ENCODE results near the gene FUT7. TPM values are rescaled to one million over a fixed set of nuclear protein-coding genes. Genes with fewer than 3 reads are reported as not detected.

FUT7 gene
- total and polyA plus RNA-seq, 2 of the 8 experiments (the other 6 are each of a cell fraction or from before 2014, with no cell fraction given) = not detected

GRCh38 chr9:137058521-137059234 is 26.8 kb upstream of the FUT7 start:
- H3K18ac ChIP-seq (ENCODE audit: extremely low read depth, low read length) = no peak overlapping the region
- no peak overlapping the region for H3K14ac ChIP-seq (ENCODE audit: insufficient read length)
- no peak overlapping the region for H3K23ac ChIP-seq (ENCODE audit: insufficient read length)
- WGBS, 2 experiments (ENCODE audit: extremely low coverage in 1 of 2, insufficient coverage in 1 of 2, insufficient read length in 1 of 2, insufficient replicate concordance in 2 of 2, low coverage in 1 of 2, low lambda C conversion rate in 2 of 2, missing lambda C conversion rate in 1 of 2) = 80% methylated on average over 9 of the region's 9 CpGs; no CpG with 5 or more reads in 1 of the 2 experiments
- H3K4me3 ChIP-seq (ENCODE audit: extremely low read depth in 1 of 4, insufficient read depth in 2 of 4, low read depth in 3 of 4, low read length in 4 of 4) = no peak overlapping the region
- no peak for DNase-seq (ENCODE audit: low read depth in 1 of 2, low spot score in 2 of 2)
- H2BK20ac ChIP-seq (ENCODE audit: low read length) = no peak overlapping the region
- H3K4ac ChIP-seq (replicated peaks; ENCODE audit: insufficient read length, low read depth, low read length) = no peak overlapping the region
- no peak overlapping the region for H3K9ac ChIP-seq (replicated peaks in 1 of 4; ENCODE audit: extremely low read depth in 1 of 4, low read depth in 3 of 4, low read length in 3 of 4)
- no peak overlapping the region for H3K27ac ChIP-seq (ENCODE audit: low read depth, low read length)
- no peaks in the 10 kb centered on the region for H3K79me2 ChIP-seq (ENCODE audit: control insufficient read depth in 1 of 2, insufficient read depth in 2 of 2, low read length in 2 of 2)
- H2BK12ac ChIP-seq (ENCODE audit: low read depth, low read length) = no peak overlapping the region
- no peak for FAIRE-seq
- no peaks in the 10 kb centered on the region for H4K20me1 ChIP-seq (replicated peaks in 1 of 2; ENCODE audit: control insufficient read depth in 1 of 2, insufficient read depth in 2 of 2, low read length in 2 of 2)
- no peak overlapping the region for H2AK5ac ChIP-seq (ENCODE audit: low read depth, low read length)
- H2AFZ ChIP-seq (ENCODE audit: low read length) = no peak overlapping the region
- H2BK15ac ChIP-seq (ENCODE audit: low read length) = no peak overlapping the region
- no peaks in the 10 kb centered on the region for H3K79me1 ChIP-seq (ENCODE audit: low read depth, low read length)
- peaks cover 0 to 15% (median 8%) of the 10 kb centered on the region in 4 experiments; a peak in 5 of 7 replicates for H3K4me1 ChIP-seq (replicated peaks in 1 of 4; ENCODE audit: control insufficient read depth in 3 of 4, insufficient read depth in 4 of 4, low read length in 3 of 4)
- H3K27me3 ChIP-seq (replicated peaks in 1 of 4; ENCODE audit: control insufficient read depth in 3 of 4, extremely low read depth in 1 of 4, insufficient read depth in 3 of 4, low read length in 3 of 4) = peaks cover 3 to 20% (median 14%) of the 10 kb centered on the region in 4 experiments; a peak in 6 of 7 replicates
- H2BK5ac ChIP-seq (ENCODE audit: low read depth, low read length) = no peak overlapping the region
- POLR2A ChIA-PET (ENCODE audit: partially characterized antibody) = interaction anchor here (0.6 kb wide), 1 partner anchor 28 kb away, joined by 3 read pairs; the partner anchor contains the start of gene MAN1B1
- no peak overlapping the region for H2BK120ac ChIP-seq (replicated peaks; ENCODE audit: low read depth, low read length)
- no peak overlapping the region for H4K91ac ChIP-seq (replicated peaks; ENCODE audit: insufficient read length, low read length)
- H3K9me3 ChIP-seq (ENCODE audit: insufficient read depth in 2 of 2, low read depth in 1 of 2, low read length in 1 of 2) = no peaks in the 10 kb centered on the region
- no peak overlapping the region for H4K8ac ChIP-seq (ENCODE audit: extremely low read depth, insufficient read depth, low read length)
- no peak overlapping the region for H4K5ac ChIP-seq (ENCODE audit: insufficient read length, low read depth, low read length)
- no peak overlapping the region for H3K56ac ChIP-seq (replicated peaks; ENCODE audit: insufficient read length, low read depth, low read length)
- CTCF ChIA-PET (ENCODE audit: partially characterized antibody) = interaction anchor here (1.0 to 8.6 kb wide), 10 partner anchors 9 to 111 kb away, joined by 3 to 156 read pairs (median 4); partner anchors contain the start of gene SAPCD2
- no peak overlapping the region for H3K4me2 ChIP-seq (ENCODE audit: insufficient read depth in 1 of 2, low read depth in 2 of 2, low read length in 2 of 2)
- H3K23me2 ChIP-seq (ENCODE audit: low read depth, low read length) = peaks cover 5% of the 10 kb centered on the region; the same call in 1 of the 2 replicates
- no peaks in the 10 kb centered on the region for H3K36me3 ChIP-seq (ENCODE audit: control insufficient read depth in 2 of 4, insufficient read depth in 4 of 4, low read length in 3 of 4)
- TF ChIP-seq CREB1 (IDR thresholded peaks at IDR 0.05) (no peak), CHD2 (IDR thresholded peaks at IDR 0.05; ENCODE audit: low read length) (no peak), EGR1 (IDR thresholded peaks at IDR 0.05; ENCODE audit: borderline replicate concordance, low read depth, low read length) (no peak), CBX8 (IDR thresholded peaks at IDR 0.05; ENCODE audit: borderline replicate concordance, low read depth, low read length) (no peak), RXRA (IDR thresholded peaks at IDR 0.05; ENCODE audit: insufficient read depth, low read depth, low read length) (no peak), NANOG (IDR thresholded peaks at IDR 0.05; ENCODE audit: insufficient read depth, low read depth, low read length, poor library complexity, severe bottlenecking) (no peak), PHF8 (conservative IDR thresholded peaks at IDR 0.05; ENCODE audit: low read depth, low read length) (no peak), ATF2 (IDR thresholded peaks at IDR 0.05; ENCODE audit: low read length) (no peak), POU5F1 (IDR thresholded peaks at IDR 0.05; ENCODE audit: low read depth, low read length) (no peak), E2F6 (IDR thresholded peaks at IDR 0.05) (no peak)
